Measurements from ENCODE around the gene SNCAIP.

Gene SNCAIP

GRCh38 chr5:122423221-122423620 lies 111.2 kb downstream of the SNCAIP start:
- FAIRE-seq: no peak
- no peak for TF ChIP-seq POLR2A (IDR thresholded peaks at IDR 0.05; ENCODE audit: low read depth, low read length)

DNA sequence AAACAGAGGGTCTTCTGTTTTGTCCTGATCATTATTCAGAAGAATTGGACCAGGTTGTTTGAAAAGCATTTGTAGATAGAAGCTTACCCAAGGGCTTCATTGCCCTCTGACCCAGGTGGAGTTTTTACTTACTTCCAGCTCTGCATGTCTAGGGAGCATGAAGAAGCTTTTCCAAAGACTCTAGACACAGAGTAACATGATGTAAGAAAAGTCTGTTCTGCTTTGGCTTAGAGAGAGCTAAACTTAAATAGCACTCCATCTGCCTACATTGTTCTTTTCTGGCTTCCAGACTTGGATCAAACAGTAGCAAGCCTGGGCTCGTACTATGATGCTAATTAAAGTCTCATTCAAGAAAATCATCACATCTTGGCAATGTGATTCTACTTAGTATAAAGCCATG lies 112.1 kb downstream of the SNCAIP start:
- TF ChIP-seq POLR2A (IDR thresholded peaks at IDR 0.05; ENCODE audit: low read depth, low read length): no peak
- no peak for FAIRE-seq

More at GRCh38 chr5:122423221-122423620, 111.2 kb downstream of the SNCAIP start:
- no peak for DNase-seq (ENCODE audit: insufficient read length, low spot score)

DNA sequence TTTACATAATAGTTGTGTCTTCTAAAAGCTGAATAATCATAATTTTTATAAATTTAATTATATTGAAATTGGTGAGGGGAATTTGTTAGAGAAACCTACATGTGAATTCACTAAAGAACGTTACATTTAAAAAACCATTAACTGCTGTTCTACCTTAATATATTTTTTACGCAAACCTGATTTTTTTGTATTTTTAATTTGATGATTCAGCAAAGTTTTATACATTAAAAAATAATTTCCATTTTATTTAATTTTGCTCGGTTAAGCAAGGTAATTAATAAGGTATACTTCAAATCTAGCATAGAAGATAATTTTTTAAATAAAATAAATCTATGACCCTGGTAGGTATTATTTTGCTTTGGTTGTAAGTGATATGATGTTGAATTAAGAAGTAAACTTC lies 114.3 kb downstream of the SNCAIP start:
- FAIRE-seq (no peak), DNase-seq (ENCODE audit: insufficient read length, low spot score) (no peak)
- TF ChIP-seq POLR2A (IDR thresholded peaks at IDR 0.05; ENCODE audit: low read depth, low read length): no peak

More for the DNA sequence above, 112.1 kb downstream of the SNCAIP start:
- no peak for DNase-seq (ENCODE audit: insufficient read length, low spot score)

DNA sequence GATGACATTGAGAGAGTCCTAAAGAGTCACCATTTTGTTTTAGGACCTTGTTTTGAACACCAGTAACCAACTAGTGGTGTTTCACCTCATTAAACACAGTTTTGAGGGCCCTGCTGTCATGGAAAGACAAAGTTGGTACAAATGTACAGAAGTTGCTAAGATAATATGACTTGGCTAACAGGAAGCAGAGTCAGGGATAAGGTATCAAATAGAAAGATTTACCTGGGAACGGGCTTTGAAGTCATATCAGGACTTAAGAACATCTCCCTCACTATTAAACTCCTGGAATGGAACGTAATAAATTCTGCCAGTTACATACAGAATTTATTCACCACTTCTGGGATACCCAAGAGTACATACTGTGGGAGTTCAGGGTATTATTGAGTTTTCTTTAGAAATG lies 115.6 kb downstream of the SNCAIP start:
- no peak for FAIRE-seq
- TF ChIP-seq POLR2A (IDR thresholded peaks at IDR 0.05; ENCODE audit: low read depth, low read length): no peak
- no peak for DNase-seq (ENCODE audit: insufficient read length, low spot score)

GRCh38 chr5:122429545-122430318 lies 117.7 kb downstream of the SNCAIP start:
- TF ChIP-seq POLR2A (IDR thresholded peaks at IDR 0.05; ENCODE audit: low read depth, low read length): no peak
- FAIRE-seq (no peak), DNase-seq (ENCODE audit: insufficient read length, low spot score) (no peak)

DNA sequence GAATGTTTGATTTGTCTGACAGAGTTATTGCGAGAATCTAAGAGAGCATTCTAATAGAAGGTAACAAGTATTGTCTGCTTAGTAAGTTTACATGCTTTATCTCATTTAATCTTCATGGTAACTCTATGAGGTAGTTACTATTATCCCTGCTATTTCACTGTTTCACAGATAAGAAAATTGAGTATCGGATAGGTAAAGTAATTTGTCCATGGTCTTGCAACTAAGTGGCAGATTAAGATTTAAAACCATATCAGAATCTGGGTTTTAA lies 118.2 kb downstream of the SNCAIP start:
- DNase-seq (ENCODE audit: insufficient read length, low spot score) (no peak), FAIRE-seq (no peak)
- no peak for TF ChIP-seq POLR2A (IDR thresholded peaks at IDR 0.05; ENCODE audit: low read depth, low read length)

GRCh38 chr5:122431298-122431697 lies 119.3 kb downstream of the SNCAIP start:
- FAIRE-seq (no peak), DNase-seq (ENCODE audit: insufficient read length, low spot score) (no peak)
- no peak for TF ChIP-seq POLR2A (IDR thresholded peaks at IDR 0.05; ENCODE audit: low read depth, low read length)

- TF ChIP-seq POLR2A (IDR thresholded peaks at IDR 0.05; ENCODE audit: low read depth, low read length): no peak
- DNase-seq (ENCODE audit: insufficient read length, low spot score): no peak
- FAIRE-seq: no peak
Measured at GRCh38 chr5:122434205-122434970, 122.4 kb downstream of the SNCAIP start.

- no peak for FAIRE-seq
- TF ChIP-seq POLR2A (IDR thresholded peaks at IDR 0.05; ENCODE audit: low read depth, low read length): no peak
- DNase-seq (ENCODE audit: insufficient read length, low spot score): no peak
Measured at GRCh38 chr5:122435234-122435633, 123.2 kb downstream of the SNCAIP start.

GRCh38 chr5:122435761-122436160 lies 123.7 kb downstream of the SNCAIP start:
- no peak for TF ChIP-seq POLR2A (IDR thresholded peaks at IDR 0.05; ENCODE audit: low read depth, low read length)
- FAIRE-seq: no peak
- no peak for DNase-seq (ENCODE audit: insufficient read length, low spot score)

DNA sequence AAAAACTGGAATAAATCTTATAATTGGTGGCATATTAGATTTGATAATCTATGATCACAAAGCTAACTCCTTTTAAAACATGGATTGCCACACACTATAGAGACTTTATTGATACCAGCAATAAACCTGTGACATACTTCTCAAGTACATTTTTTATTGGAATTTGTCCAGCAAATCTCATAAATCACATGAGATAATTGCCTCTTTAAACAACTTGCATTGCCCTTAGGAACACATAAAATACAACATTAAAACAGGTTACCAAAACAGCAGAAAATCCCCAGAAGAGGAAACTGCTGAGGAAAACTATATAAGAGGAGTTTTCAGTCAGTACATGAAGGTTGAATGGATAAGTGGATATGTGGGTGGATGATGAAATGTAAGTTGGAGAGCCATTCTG lies 124.6 kb downstream of the SNCAIP start:
- FAIRE-seq: no peak
- no peak for DNase-seq (ENCODE audit: insufficient read length, low spot score)
- TF ChIP-seq POLR2A (IDR thresholded peaks at IDR 0.05; ENCODE audit: low read depth, low read length): no peak

DNA sequence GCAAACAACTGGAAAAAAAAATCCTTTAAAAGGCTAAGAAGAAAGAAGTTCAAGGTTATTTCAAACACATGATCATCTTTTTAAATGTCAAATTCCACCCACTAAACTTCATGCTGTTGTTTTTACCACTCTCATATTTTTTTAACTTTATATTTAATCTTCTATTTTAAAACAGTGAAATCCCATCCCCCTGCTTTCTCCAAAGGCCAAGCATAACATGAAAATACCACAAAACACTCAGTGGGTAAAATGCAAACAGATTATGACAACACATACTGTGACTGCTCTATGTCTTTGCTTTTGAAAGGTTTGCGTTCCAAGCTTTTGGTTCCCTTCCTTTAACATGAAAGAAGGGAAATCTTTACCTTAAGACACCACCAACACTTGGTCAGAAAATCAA lies 127.6 kb downstream of the SNCAIP start:
- TF ChIP-seq POLR2A (IDR thresholded peaks at IDR 0.05; ENCODE audit: low read depth, low read length): no peak
- no peak for FAIRE-seq
- no peak for DNase-seq (ENCODE audit: insufficient read length, low spot score)

DNA sequence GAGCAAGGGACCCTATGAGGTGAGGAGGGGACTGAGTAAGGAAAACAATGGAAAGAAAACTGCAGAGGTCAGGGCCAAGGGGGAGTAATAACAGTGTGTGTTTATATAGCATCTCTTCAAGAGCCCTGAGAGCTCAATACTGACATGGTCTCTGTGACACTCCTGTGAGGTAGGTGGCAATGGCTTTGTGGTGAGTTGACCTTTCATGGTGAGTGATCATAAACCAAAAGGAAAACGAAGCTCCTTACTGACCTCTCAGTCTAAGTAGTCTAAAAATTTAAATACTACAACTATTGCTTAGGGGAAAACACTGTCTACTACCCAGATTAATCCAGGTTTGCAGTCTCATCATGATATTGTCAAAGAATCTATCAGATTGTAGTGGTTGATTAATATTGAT lies 130.9 kb downstream of the SNCAIP start:
- FAIRE-seq (no peak), DNase-seq (ENCODE audit: insufficient read length, low spot score) (no peak)

DNA sequence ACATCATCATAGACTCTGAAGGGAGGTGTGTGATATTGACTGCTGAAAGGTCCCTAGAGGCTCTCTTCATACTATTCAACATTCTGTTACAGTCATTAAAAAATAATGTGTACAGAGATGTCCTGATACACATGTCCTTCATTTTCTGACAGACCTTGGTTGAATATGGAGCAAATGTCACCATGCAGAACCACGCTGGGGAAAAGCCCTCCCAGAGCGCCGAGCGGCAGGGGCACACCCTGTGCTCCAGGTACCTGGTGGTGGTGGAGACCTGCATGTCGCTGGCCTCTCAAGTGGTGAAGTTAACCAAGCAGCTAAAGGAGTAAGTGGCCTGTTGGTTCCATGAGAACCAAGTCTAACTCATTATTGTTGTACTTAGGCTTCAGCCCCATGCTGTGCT lies 132.4 kb downstream of the SNCAIP start:
- FAIRE-seq: no peak
- no peak for TF ChIP-seq POLR2A (IDR thresholded peaks at IDR 0.05; ENCODE audit: low read depth, low read length)
- DNase-seq (ENCODE audit: insufficient read length, low spot score): no peak

More for the DNA sequence above, 130.9 kb downstream of the SNCAIP start:
- TF ChIP-seq POLR2A (IDR thresholded peaks at IDR 0.05; ENCODE audit: low read depth, low read length): no peak

- no peak for DNase-seq (ENCODE audit: insufficient read length, low spot score)
Measured at GRCh38 chr5:122445070-122445469, 133.0 kb downstream of the SNCAIP start.

More at GRCh38 chr5:122445070-122445469, 133.0 kb downstream of the SNCAIP start:
- no peak for FAIRE-seq
- no peak for TF ChIP-seq POLR2A (IDR thresholded peaks at IDR 0.05; ENCODE audit: low read depth, low read length)

Data from H54 (cell line).